UCSD-AML1 (cell line): ENCODE results near the gene CLDN14.

Experiments
- DNase-seq: peaks from one replicate; lab custom pipeline; 2025; ENCODE audit not compliant: unreplicated experiment; lab: John Stamatoyannopoulos, UW

Gene CLDN14

GRCh38 chr21:36436829-36437744 is 42.8 kb downstream of the CLDN14 start:
- DNase-seq = no peak

- DNase-seq = no peak
These were observed 45.8 kb downstream of the CLDN14 start for GRCh38 chr21:36434144-36434543.

GRCh38 chr21:36433059-36433709 is 46.7 kb downstream of the CLDN14 start:
- no peak for DNase-seq

GRCh38 chr21:36431252-36431651 is 48.7 kb downstream of the CLDN14 start:
- no peak for DNase-seq

- DNase-seq = no peak
These were observed 49.1 kb downstream of the CLDN14 start for GRCh38 chr21:36430841-36431240.

GRCh38 chr21:36429947-36430546 is 49.9 kb downstream of the CLDN14 start:
- DNase-seq = peak; percentile 83

GRCh38 chr21:36428761-36429432 is 51.0 kb downstream of the CLDN14 start:
- DNase-seq = no peak

- no peak for DNase-seq
These were observed 52.4 kb downstream of the CLDN14 start for GRCh38 chr21:36427502-36427901.

GRCh38 chr21:36425286-36425685 is 54.6 kb downstream of the CLDN14 start:
- DNase-seq = no peak

- DNase-seq = no peak
These were observed 55.3 kb downstream of the CLDN14 start for GRCh38 chr21:36424592-36424991.

- no peak for DNase-seq
These were observed 56.0 kb downstream of the CLDN14 start for GRCh38 chr21:36423771-36424433.

GRCh38 chr21:36422279-36423098 is 57.4 kb downstream of the CLDN14 start:
- peak; percentile 63 for DNase-seq

GRCh38 chr21:36420571-36421339 is 59.2 kb downstream of the CLDN14 start:
- no peak for DNase-seq

- DNase-seq = peak; percentile 52
These were observed 59.9 kb downstream of the CLDN14 start for GRCh38 chr21:36419996-36420395.

GRCh38 chr21:36419241-36419640 is 60.7 kb downstream of the CLDN14 start:
- DNase-seq = no peak

GRCh38 chr21:36415375-36415774 is 64.5 kb downstream of the CLDN14 start:
- no peak for DNase-seq

GRCh38 chr21:36412916-36413315 is 67.0 kb downstream of the CLDN14 start:
- no peak for DNase-seq

GRCh38 chr21:36411301-36411700 is 68.6 kb downstream of the CLDN14 start:
- DNase-seq = no peak
